Spleen (tissue), 7 donors: ENCODE results near the gene RAB11A.

Experiments
- POLR2A ChIP-seq, 3 donors: fragments of 450-650 bp; IDR thresholded peaks; one replicate each; pipeline ENCODE4 v1.5.1; 2017; ENCODE audit warnings: antibody characterized with exemption in 3 of 3, mild to moderate bottlenecking in 1 of 3
- POLR2AphosphoS5 ChIP-seq, 3 donors: sonication (generic); formaldehyde crosslinking; IDR thresholded peaks; one replicate each; pipeline ENCODE4 v1.5.1; 2017; ENCODE audit warnings: antibody characterized with exemption in 3 of 3
- TF ChIP-seq, protein P1 (sequence below), 11 experiments: fragments of 200-600 bp in 7 of 11; fragments of 450-650 bp in 4 of 11; sonication (generic) in 4 of 11; IDR thresholded peaks in 8 of 11; conservative IDR thresholded peaks in 3 of 11; 1 replicate in 7 of 11; 2 replicates in 4 of 11; pipeline versions ENCODE4 v1.4.0 to v1.8.0; 2016 to 2021; ENCODE audit warnings: antibody characterized with exemption in 11 of 11, inconsistent platforms in 4 of 11, mild to moderate bottlenecking in 1 of 11
- donor health status: DM: no; HTN: no; CAD: no; lungs with moderate emphysema.
- donor health status: DM: no; HTN: no; CAD: no.
- donor health status: DM: no; HTN: no; CAD: no.

- TF ChIP-seq, protein P1, sequence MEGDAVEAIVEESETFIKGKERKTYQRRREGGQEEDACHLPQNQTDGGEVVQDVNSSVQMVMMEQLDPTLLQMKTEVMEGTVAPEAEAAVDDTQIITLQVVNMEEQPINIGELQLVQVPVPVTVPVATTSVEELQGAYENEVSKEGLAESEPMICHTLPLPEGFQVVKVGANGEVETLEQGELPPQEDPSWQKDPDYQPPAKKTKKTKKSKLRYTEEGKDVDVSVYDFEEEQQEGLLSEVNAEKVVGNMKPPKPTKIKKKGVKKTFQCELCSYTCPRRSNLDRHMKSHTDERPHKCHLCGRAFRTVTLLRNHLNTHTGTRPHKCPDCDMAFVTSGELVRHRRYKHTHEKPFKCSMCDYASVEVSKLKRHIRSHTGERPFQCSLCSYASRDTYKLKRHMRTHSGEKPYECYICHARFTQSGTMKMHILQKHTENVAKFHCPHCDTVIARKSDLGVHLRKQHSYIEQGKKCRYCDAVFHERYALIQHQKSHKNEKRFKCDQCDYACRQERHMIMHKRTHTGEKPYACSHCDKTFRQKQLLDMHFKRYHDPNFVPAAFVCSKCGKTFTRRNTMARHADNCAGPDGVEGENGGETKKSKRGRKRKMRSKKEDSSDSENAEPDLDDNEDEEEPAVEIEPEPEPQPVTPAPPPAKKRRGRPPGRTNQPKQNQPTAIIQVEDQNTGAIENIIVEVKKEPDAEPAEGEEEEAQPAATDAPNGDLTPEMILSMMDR (IDR thresholded peaks at IDR 0.05 in 8 of 11, conservative IDR thresholded peaks at IDR 0.05 in 3 of 11), result no peak
- TF ChIP-seq POLR2A (IDR thresholded peaks at IDR 0.05) (no peak), POLR2AphosphoS5 (IDR thresholded peaks at IDR 0.05) (no peak)
Measured at GRCh38 chr15:65903296-65904073, 34.2 kb downstream of the RAB11A start.
